Kidney (tissue), 14 donors: ENCODE measurements around the gene CTDSP1. TPM values are rescaled to one million over a fixed set of nuclear protein-coding genes. Genes with fewer than 3 reads are reported as not detected.

ENCODE experiments used
- DNase-seq, 5 donors: peaks; one replicate each; pipeline ENCODE4 v3.0.0-alpha.2; 2013 to 2020
- FAIRE-seq: peaks from 2 replicates; lab custom pipeline; 2012; peaks lifted over from hg19 to GRCh38; lab: Jason Lieb, UNC
- H3K27ac ChIP-seq, 2 donors: one replicate each; pipeline ENCODE4 v1.7.0; 2013; ENCODE audit warnings: low read depth in 2 of 2, low read length in 2 of 2, inconsistent platforms in 1 of 2
- H3K27me3 ChIP-seq: one replicate; pipeline ENCODE4 v1.7.1; 2013; ENCODE audit warnings: low read length, inconsistent platforms; ENCODE audit not compliant: control insufficient read depth, insufficient read depth
- H3K36me3 ChIP-seq, 3 donors: one replicate each; pipeline versions ENCODE4 v1.7.0 to v1.7.1; 2013; ENCODE audit warnings: low read length in 3 of 3, control low read depth in 1 of 3, inconsistent platforms in 1 of 3; ENCODE audit not compliant: insufficient read depth in 3 of 3, control insufficient read depth in 2 of 3
- H3K4me1 ChIP-seq, 3 donors: one replicate each; pipeline versions ENCODE4 v1.7.0 to v1.7.1; 2013; ENCODE audit warnings: low read length in 3 of 3, inconsistent platforms in 1 of 3, low read depth in 1 of 3; ENCODE audit not compliant: control insufficient read depth in 2 of 3, insufficient read depth in 2 of 3
- H3K4me3 ChIP-seq, 3 donors: one replicate each; pipeline versions ENCODE4 v1.7.0 to v1.8.1; 2013; ENCODE audit warnings: low read length in 3 of 3, control low read depth in 1 of 3, inconsistent platforms in 1 of 3
- H3K9ac ChIP-seq, 3 donors: one replicate each; pipeline versions ENCODE4 v1.7.0 to v1.7.1; 2013; ENCODE audit warnings: low read length in 3 of 3, control low read depth in 1 of 3, inconsistent platforms in 1 of 3
- H3K9me3 ChIP-seq, 3 donors: one replicate each; pipeline versions ENCODE4 v1.7.0 to v1.7.1; 2013; ENCODE audit warnings: low read length in 3 of 3, control low read depth in 1 of 3, inconsistent platforms in 1 of 3; ENCODE audit not compliant: control insufficient read depth in 2 of 3, insufficient read depth in 1 of 3
- CTCF ChIP-seq: IDR thresholded peaks from 3 replicates; pipeline ENCODE4 v1.5.1; 2012; ENCODE audit warnings: mild to moderate bottlenecking, moderate library complexity, borderline replicate concordance; ENCODE audit not compliant: insufficient read depth; ENCODE audit errors: extremely low read depth
- intact Hi-C: fragments of 100-400 bp; cut with DNase I; formaldehyde crosslinking; loops from one replicate; pipeline ENCODE4 v1.11.1; 2022
- polyA plus RNA-seq: library from polyadenylated mRNA; stranded (reverse); fragments of 350-450 nt; fragmentation: Illumina TruSeq; extraction: RNeasy Lipid Tissue Mini Kit (QIAGEN cat#74804); gene quantifications from one replicate; pipeline ENCODE4 v1.2.3, GENCODE V29; 2014; ENCODE audit warnings: low read depth, low replicate concordance; ENCODE audit not compliant: insufficient read depth
- total RNA-seq: library from RNA; stranded (reverse); fragmentation: NEBNext Ultra II Directional; extraction: Animal tissue kit (Norgen Biotek cat#: 25700); gene quantifications from one replicate; pipeline ENCODE4 v1.2.1, GENCODE V29; 2021
- donor health status: control.
- donor health status: control.
- donor health status: control.
- donor health status: control.
- donor health status: control.
- donor health status: DM: yes; HTN: yes; CAD: no.
- donor health status: Normal renal cell carcinoma (clear cell type).

The CTDSP1 gene
- total and polyA plus RNA-seq, 2 donors from 2014 or later = 118 to 196 TPM

- H3K27me3 ChIP-seq = no peaks in the 10 kb centered on the region
- no peaks in the 10 kb centered on the region for H3K4me1 ChIP-seq
- H3K36me3 ChIP-seq = no peaks in the 10 kb centered on the region
- no peak for FAIRE-seq
- intact Hi-C loops = no loop called here
- H3K9ac ChIP-seq = peak overlapping the region in 1 of 3 donors; percentile 26
- H3K9me3 ChIP-seq = no peaks in the 10 kb centered on the region
- peak overlapping the region in 1 of 3 donors; percentile 52 for H3K4me3 ChIP-seq
- DNase-seq = peak in 1 of 5 donors; percentile 28
- H3K27ac ChIP-seq = no peak overlapping the region
- no peak for TF ChIP-seq CTCF
These were observed 20.1 kb downstream of the CTDSP1 start for GRCh38 chr2:218419630-218420216.

GRCh38 chr2:218421027-218421426 lies 21.4 kb downstream of the CTDSP1 start:
- FAIRE-seq = no peak

GRCh38 chr2:218422403-218423086 lies 22.9 kb downstream of the CTDSP1 start:
- DNase-seq (no peak), FAIRE-seq (no peak)
- Histone ChIP-seq H3K4me3 (no peak overlapping the region), H3K27ac (no peak overlapping the region), H3K27me3 (no peaks in the 10 kb centered on the region), H3K4me1 (no peaks in the 10 kb centered on the region), H3K36me3 (no peaks in the 10 kb centered on the region), H3K9me3 (no peaks in the 10 kb centered on the region), H3K9ac (no peak overlapping the region)
- TF ChIP-seq CTCF = no peak
- intact Hi-C loops = no loop called here

More at GRCh38 chr2:218421027-218421426, 21.4 kb downstream of the CTDSP1 start:
- H3K9ac ChIP-seq = no peak overlapping the region
- no peaks in the 10 kb centered on the region for H3K9me3 ChIP-seq
- TF ChIP-seq CTCF = no peak
- no peak overlapping the region for H3K4me3 ChIP-seq
- H3K27ac ChIP-seq = no peak overlapping the region
- intact Hi-C loops = no loop called here
- H3K27me3 ChIP-seq = no peaks in the 10 kb centered on the region
- no peaks in the 10 kb centered on the region for H3K36me3 ChIP-seq
- DNase-seq = peak in 1 of 5 donors; percentile 35
- no peaks in the 10 kb centered on the region for H3K4me1 ChIP-seq
